GM12878 (cell line): ENCODE results near the gene METRNL. TPM values are rescaled to one million over a fixed set of nuclear protein-coding genes. Genes with fewer than 3 reads are reported as not detected.

Source experiments
- ATAC-seq: fragments of 200-7000 bp; cut with Tn5 transposase; 3 replicates; pipeline ENCODE4 v1.9.1; 2020; ENCODE audit warnings: mild to moderate bottlenecking, moderate library complexity
- Bru-seq: library from RNA; stranded (reverse); fragments of 400-500 nt; gene quantifications from one replicate; lab custom pipeline; 2021; lab: Mats Ljungman, UMichigan
- BruChase-seq, 2 experiments: library from RNA; stranded (reverse); fragments of 400-500 nt; gene quantifications; one replicate each; lab custom pipeline; 2021; lab: Mats Ljungman, UMichigan
- BruUV-seq: library from RNA; stranded (reverse); fragments of 400-500 nt; replicated peaks from 2 replicates; lab custom pipeline; 2021; lab: Mats Ljungman, UMichigan
- CTCF ChIA-PET: fragments of 300-600 bp; sonication (Branson Sonifier 250); formaldehyde crosslinking; extraction: SDS; loops from one replicate; lab custom pipeline; 2021; ENCODE audit warnings: inconsistent platforms; lab: Yijun Ruan, JAX
- POLR2A ChIA-PET: fragments of 350-600 bp; formaldehyde crosslinking; extraction: SDS; loops from one replicate; lab custom pipeline; 2021; ENCODE audit warnings: inconsistent platforms; lab: Charles Lee
- RAD21 ChIA-PET: fragments of 300-600 bp; sonication (Branson Sonifier 250); formaldehyde crosslinking; loops from one replicate; lab custom pipeline; 2023; ENCODE audit warnings: antibody characterized with exemption; ENCODE audit not compliant: unreplicated experiment; lab: Charles Lee
- SMC1A ChIA-PET: fragments of 300-600 bp; sonication (Branson Sonifier 250); formaldehyde crosslinking; loops from one replicate; lab custom pipeline; 2023; ENCODE audit not compliant: unreplicated experiment, uncharacterized antibody; lab: Charles Lee
- DNase-seq: peaks from one replicate; pipeline ENCODE4 v3.0.0-alpha.2; 2011; ENCODE audit warnings: low read depth, low spot score
- FAIRE-seq: peaks from 3 replicates; lab custom pipeline; 2011; peaks lifted over from hg19 to GRCh38; lab: Jason Lieb, UNC
- H2AFZ ChIP-seq: 2 replicates; pipeline ENCODE4 v1.6.0; 2011; ENCODE audit warnings: low read depth, low read length, control low read depth; ENCODE audit not compliant: control insufficient read depth
- H3K27ac ChIP-seq: 2 replicates; pipeline ENCODE4 v1.5.1; 2011; ENCODE audit warnings: control low read depth; ENCODE audit not compliant: control insufficient read depth, insufficient read depth
- H3K27me3 ChIP-seq, 2 experiments: replicated peaks in 1 of 2; 2 replicates each; pipeline versions ENCODE4 v1.6.0 to v1.6.1; 2011; ENCODE audit warnings: low read length in 1 of 2; ENCODE audit not compliant: control insufficient read depth in 2 of 2, insufficient read depth in 2 of 2
- H3K36me3 ChIP-seq, 2 experiments: 2 replicates each; pipeline ENCODE4 v1.5.1; 2011; ENCODE audit warnings: low read length in 1 of 2; ENCODE audit not compliant: control insufficient read depth in 2 of 2, insufficient read depth in 2 of 2
- H3K4me1 ChIP-seq: 2 replicates; pipeline ENCODE4 v1.6.1; 2011; ENCODE audit warnings: mild to moderate bottlenecking, low read length, moderate library complexity, mixed read lengths; ENCODE audit not compliant: control insufficient read depth, insufficient read depth
- H3K4me2 ChIP-seq: 2 replicates; pipeline ENCODE4 v1.6.0; 2011; ENCODE audit warnings: control low read depth; ENCODE audit not compliant: control insufficient read depth, insufficient read depth
- H3K4me3 ChIP-seq: fragments of 200-600 bp; sonication (generic); 2 replicates; pipeline ENCODE4 v1.5.1; 2016
- H3K79me2 ChIP-seq: 2 replicates; pipeline ENCODE4 v1.6.0; 2011; ENCODE audit warnings: low read length; ENCODE audit not compliant: control insufficient read depth, insufficient read depth
- H3K9ac ChIP-seq: 2 replicates; pipeline ENCODE4 v1.8.0; 2011; ENCODE audit warnings: low read length, control low read depth, mixed read lengths; ENCODE audit not compliant: control insufficient read depth, insufficient read depth
- H3K9me3 ChIP-seq: replicated peaks from 3 replicates; pipeline ENCODE4 v1.5.1; 2011; ENCODE audit warnings: mild to moderate bottlenecking, low read length; ENCODE audit not compliant: control insufficient read depth, insufficient read depth
- H4K20me1 ChIP-seq: 2 replicates; pipeline ENCODE4 v1.6.0; 2011; ENCODE audit not compliant: control insufficient read depth, insufficient read depth
- CBX5 ChIP-seq: sonication (generic); IDR thresholded peaks from 2 replicates; pipeline ENCODE4 v1.6.1; 2016; ENCODE audit warnings: low read depth, moderate library complexity, mild to moderate bottlenecking, inconsistent platforms
- CREB1 ChIP-seq: IDR thresholded peaks from 2 replicates; pipeline ENCODE4 v1.6.1; 2012; ENCODE audit warnings: low read depth, mild to moderate bottlenecking, inconsistent platforms
- FOS ChIP-seq: IDR thresholded peaks from 3 replicates; pipeline ENCODE4 v1.6.1; 2011; ENCODE audit warnings: borderline replicate concordance; ENCODE audit not compliant: insufficient read length; ENCODE audit errors: extremely low read depth
- GABPA ChIP-seq: IDR thresholded peaks from 2 replicates; pipeline ENCODE4 v1.6.1; 2014; ENCODE audit warnings: antibody characterized with exemption, low read depth, mild to moderate bottlenecking, inconsistent platforms
- POLR2A ChIP-seq: IDR thresholded peaks from 2 replicates; pipeline ENCODE4 v1.6.1; 2011; ENCODE audit warnings: low read depth, mild to moderate bottlenecking, low read length
- POLR2AphosphoS2 ChIP-seq: IDR thresholded peaks from 2 replicates; pipeline ENCODE4 v1.6.1; 2011; ENCODE audit warnings: low read depth, mild to moderate bottlenecking, low read length, improper control_type of control experiment, moderate library complexity
- POU2F2 ChIP-seq: IDR thresholded peaks from 3 replicates; pipeline ENCODE4 v1.6.1; 2011; ENCODE audit warnings: low read depth, mild to moderate bottlenecking, low read length, borderline replicate concordance
- SIN3A ChIP-seq: IDR thresholded peaks from 2 replicates; pipeline ENCODE4 v1.6.1; 2012; ENCODE audit warnings: low read depth, low read length, improper control_type of control experiment
- SMC3 ChIP-seq: IDR thresholded peaks from 2 replicates; pipeline ENCODE4 v1.6.1; 2011; ENCODE audit warnings: low read length, improper control_type of control experiment, borderline replicate concordance
- TAF1 ChIP-seq: IDR thresholded peaks from 2 replicates; pipeline ENCODE4 v1.6.1; 2011; ENCODE audit warnings: mild to moderate bottlenecking, low read depth, low read length, borderline replicate concordance
- WGBS: methylation state at CpG from one replicate; pipeline ENCODE4 v1.1.6; 2016; ENCODE audit warnings: low lambda C conversion rate; ENCODE audit not compliant: insufficient replicate concordance, insufficient coverage; ENCODE audit errors: missing lambda C conversion rate; 5-methylcytosine and 5-hydroxymethylcytosine counted together
- in situ Hi-C: fragments of 300-500 bp; cut with MboI; formaldehyde crosslinking; loops from 9 replicates; pipeline ENCODE4 v1.14.3; 2018; ENCODE audit warnings: mixed read lengths
- intact Hi-C: fragments of 100-400 bp; cut with micrococcal nuclease; formaldehyde crosslinking; loops from one replicate; pipeline ENCODE4 v1.14.2; 2022; ENCODE audit not compliant: unreplicated experiment
- long read RNA-seq, 2 experiments: library from polyadenylated mRNA; unstranded; transcript quantifications; one replicate each; pipeline ENCODE4 v2.0.0, GENCODE V29; 2019 to 2020
- polyA minus RNA-seq, 3 experiments: library from RNA; depleted of rRNA, polyadenylated mRNA; stranded (reverse); fragments of >200 nt; gene quantifications; 2 replicates each; pipeline ENCODE4 v1.2.3, GENCODE V29; 2011
- polyA plus RNA-seq, 11 experiments: library from polyadenylated mRNA; depleted of rRNA in 4 of 11; unstranded in 6 of 11; stranded (reverse) in 5 of 11; fragments of >200 nt; fragmentation: Nextera tagmentation in 4 of 11; fragmentation: Illumina TruSeq in 1 of 11; extraction: Ambion mirVana in 4 of 11; extraction: Trizol in 1 of 11; gene quantifications; 1 replicate in 1 of 11; 2 replicates in 10 of 11; pipeline versions ENCODE4 v1.2.1 to v1.2.3, GENCODE V29; 2011 to 2016; ENCODE audit warnings: inconsistent platforms in 2 of 11, missing spikeins in 2 of 11, low read depth in 1 of 11
- total RNA-seq, 4 experiments: library from RNA; depleted of rRNA in 3 of 4; stranded (reverse); fragments of >200 nt in 3 of 4; fragmentation: Illumina TruSeq in 1 of 4; extraction: Trizol in 1 of 4; gene quantifications; 2 replicates each; pipeline versions ENCODE4 v1.2.1 to v1.2.3, GENCODE V29; 2013 to 2021
- TF ChIP-seq, protein P1 (sequence below): fragments of 450-650 bp; IDR thresholded peaks from 2 replicates; pipeline ENCODE4 v1.6.1; 2016; ENCODE audit warnings: mild to moderate bottlenecking, moderate library complexity, borderline replicate concordance

Gene METRNL, protein sequence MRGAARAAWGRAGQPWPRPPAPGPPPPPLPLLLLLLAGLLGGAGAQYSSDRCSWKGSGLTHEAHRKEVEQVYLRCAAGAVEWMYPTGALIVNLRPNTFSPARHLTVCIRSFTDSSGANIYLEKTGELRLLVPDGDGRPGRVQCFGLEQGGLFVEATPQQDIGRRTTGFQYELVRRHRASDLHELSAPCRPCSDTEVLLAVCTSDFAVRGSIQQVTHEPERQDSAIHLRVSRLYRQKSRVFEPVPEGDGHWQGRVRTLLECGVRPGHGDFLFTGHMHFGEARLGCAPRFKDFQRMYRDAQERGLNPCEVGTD
- 0.58 and 0.81 TPM in 2 replicates for total RNA-seq (2013; cell fraction: nucleolus; rRNA removed)
- 2.5 and 3.7 TPM in 2 replicates for total RNA-seq (2014; rRNA removed)
- 0.69 and 0.72 TPM in 2 replicates for total RNA-seq (2014; rRNA removed; fragmentation: Illumina TruSeq; extraction: Trizol)
- total RNA-seq (2021) = 3.5 TPM in 2 replicates
- 0.91 TPM for polyA plus RNA-seq (2011; ENCODE audit: low read depth)
- polyA plus RNA-seq (2011; rRNA removed) = 0.19 and 0.20 TPM in 2 replicates
- 1.5 and 2.0 TPM in 2 replicates for polyA plus RNA-seq (2011; cell fraction: cytosol; rRNA removed)
- 1.3 and 1.4 TPM in 2 replicates for polyA plus RNA-seq (2011; cell fraction: nucleus; rRNA removed)
- polyA plus RNA-seq (2012) = 3.2 and 3.4 TPM in 2 replicates
- 0.25 TPM in 1 of 2 replicates, not detected in the other for polyA plus RNA-seq (2014; fragmentation: Illumina TruSeq; extraction: Trizol)
- under 1 TPM; 0.05 TPM for polyA plus RNA-seq (2014; fragmentation: Nextera tagmentation; extraction: Ambion mirVana)
- 2.2 and 2.7 TPM in 2 replicates for polyA plus RNA-seq (2014; rRNA removed)
- polyA plus RNA-seq (2016; fragmentation: Nextera tagmentation; extraction: Ambion mirVana) = not detected
- 0.88 and 1.3 TPM in 2 replicates for polyA minus RNA-seq (2011; rRNA and poly(A)+ RNA removed)
- 1.2 and 2.6 TPM in 2 replicates for polyA minus RNA-seq (2011; cell fraction: cytosol; rRNA and poly(A)+ RNA removed)
- 0.24 and 1.6 TPM in 2 replicates for polyA minus RNA-seq (2011; cell fraction: nucleus; rRNA and poly(A)+ RNA removed)
- Bru-seq, nascent RNA = percentile 40 among the genes with signal in this experiment
- BruChase-seq, experiment 1, labeled RNA remaining after a 6-hour chase = percentile 30 among the genes with signal in this experiment
- percentile 36 among the genes with signal in this experiment for BruChase-seq, experiment 2, labeled RNA remaining after a 2-hour chase
- long read RNA-seq, experiment 1 = 0 reads
- long read RNA-seq, experiment 2 = 0 reads

- FAIRE-seq = no peak
- Histone ChIP-seq H3K36me3 (no peaks in the 10 kb centered on the region), H4K20me1 (no peaks in the 10 kb centered on the region), H3K27me3 (peaks cover 4 to 24% of the 10 kb centered on the region in 2 experiments), H3K9me3 (no peaks in the 10 kb centered on the region), H3K9ac (no peak within 1 kb of the TSS), H3K4me3 (peak within 1 kb of the TSS; percentile 57; the same call in 1 of the 2 replicates), H3K27ac (no peak within 1 kb of the TSS), H3K79me2 (no peaks in the 10 kb centered on the region), H3K4me1 (0 out of 2 replicates have a peak, but pooled peaks cover 3% of the 10 kb centered on the region), H2AFZ (peak within 1 kb of the TSS; percentile 17; the same call in 1 of the 2 replicates), H3K4me2 (peak within 1 kb of the TSS; percentile 82)
- intact Hi-C loops (no loop called here), in situ Hi-C loops (no loop called here)
- no CpG with 5 or more reads among the region's 69 CpGs for WGBS
- CTCF ChIA-PET = no interaction called here
- ATAC-seq = peak; percentile 65
- no TSS peak for BruUV-seq
- no peak for DNase-seq
- POLR2A ChIA-PET = no interaction called here
- SMC1A ChIA-PET = no interaction called here
- RAD21 ChIA-PET = no interaction called here
- TF ChIP-seq FOS = no peak
- TF ChIP-seq, protein P1, sequence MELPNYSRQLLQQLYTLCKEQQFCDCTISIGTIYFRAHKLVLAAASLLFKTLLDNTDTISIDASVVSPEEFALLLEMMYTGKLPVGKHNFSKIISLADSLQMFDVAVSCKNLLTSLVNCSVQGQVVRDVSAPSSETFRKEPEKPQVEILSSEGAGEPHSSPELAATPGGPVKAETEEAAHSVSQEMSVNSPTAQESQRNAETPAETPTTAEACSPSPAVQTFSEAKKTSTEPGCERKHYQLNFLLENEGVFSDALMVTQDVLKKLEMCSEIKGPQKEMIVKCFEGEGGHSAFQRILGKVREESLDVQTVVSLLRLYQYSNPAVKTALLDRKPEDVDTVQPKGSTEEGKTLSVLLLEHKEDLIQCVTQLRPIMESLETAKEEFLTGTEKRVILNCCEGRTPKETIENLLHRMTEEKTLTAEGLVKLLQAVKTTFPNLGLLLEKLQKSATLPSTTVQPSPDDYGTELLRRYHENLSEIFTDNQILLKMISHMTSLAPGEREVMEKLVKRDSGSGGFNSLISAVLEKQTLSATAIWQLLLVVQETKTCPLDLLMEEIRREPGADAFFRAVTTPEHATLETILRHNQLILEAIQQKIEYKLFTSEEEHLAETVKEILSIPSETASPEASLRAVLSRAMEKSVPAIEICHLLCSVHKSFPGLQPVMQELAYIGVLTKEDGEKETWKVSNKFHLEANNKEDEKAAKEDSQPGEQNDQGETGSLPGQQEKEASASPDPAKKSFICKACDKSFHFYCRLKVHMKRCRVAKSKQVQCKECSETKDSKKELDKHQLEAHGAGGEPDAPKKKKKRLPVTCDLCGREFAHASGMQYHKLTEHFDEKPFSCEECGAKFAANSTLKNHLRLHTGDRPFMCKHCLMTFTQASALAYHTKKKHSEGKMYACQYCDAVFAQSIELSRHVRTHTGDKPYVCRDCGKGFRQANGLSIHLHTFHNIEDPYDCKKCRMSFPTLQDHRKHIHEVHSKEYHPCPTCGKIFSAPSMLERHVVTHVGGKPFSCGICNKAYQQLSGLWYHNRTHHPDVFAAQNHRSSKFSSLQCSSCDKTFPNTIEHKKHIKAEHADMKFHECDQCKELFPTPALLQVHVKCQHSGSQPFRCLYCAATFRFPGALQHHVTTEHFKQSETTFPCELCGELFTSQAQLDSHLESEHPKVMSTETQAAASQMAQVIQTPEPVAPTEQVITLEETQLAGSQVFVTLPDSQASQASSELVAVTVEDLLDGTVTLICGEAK = no peak
- no peak for TF ChIP-seq SIN3A
- no peak for TF ChIP-seq GABPA
- no peak for TF ChIP-seq SMC3
- TF ChIP-seq CREB1 = no peak
- peak; percentile 78; the same call in 1 of the 2 replicates for TF ChIP-seq TAF1
- TF ChIP-seq POLR2A = peak; percentile 74
- no peak for TF ChIP-seq POU2F2
- no peak for TF ChIP-seq CBX5
- TF ChIP-seq POLR2AphosphoS2 = no peak
Measured at GRCh38 chr17:83079352-83079747, at the start of gene METRNL. Gene METRNL, plus strand, starts transcription at chr17:83079609. Its CDS starts 207 bp downstream, at chr17:83079816.
